ENCODE data around the gene AMFR.
"Not testable (repeated sequence)": the region's sequence is repeated elsewhere in the genome, so short reads cannot be mapped to it uniquely, and the experiment has no call there.

Gene AMFR

GRCh38 chr16:56423584-56424403 is 1.6 kb downstream of the AMFR start:
- DNase-seq: no peak

DNA sequence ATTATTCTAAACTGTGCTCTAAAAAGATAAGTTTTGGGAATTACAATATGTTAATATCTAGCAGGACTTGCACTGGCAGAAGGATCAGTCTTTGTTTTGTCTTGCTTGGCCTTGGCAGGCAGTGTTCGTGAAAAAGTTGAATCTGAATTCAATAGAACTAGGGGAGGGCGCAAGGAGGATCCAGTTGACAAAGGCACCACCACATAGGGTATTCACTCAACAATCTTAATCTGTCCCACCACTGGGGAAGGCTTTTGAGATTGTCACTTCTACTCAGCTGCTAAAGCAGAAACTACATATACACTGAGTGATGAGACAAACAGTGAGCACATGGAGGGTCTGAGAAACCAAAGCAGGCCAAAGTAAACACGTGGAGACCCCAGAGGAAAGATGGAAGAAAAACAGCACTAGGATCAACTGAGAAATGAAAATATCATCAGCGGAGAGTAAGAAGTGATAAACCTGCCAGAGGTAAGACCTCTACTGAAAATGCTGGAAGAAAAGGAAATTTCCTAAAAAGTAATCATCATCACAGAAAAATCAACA is 2.4 kb downstream of the AMFR start:
- DNase-seq: no peak

GRCh38 chr16:56421976-56422669 is 3.2 kb downstream of the AMFR start:
- DNase-seq: no peak

DNA sequence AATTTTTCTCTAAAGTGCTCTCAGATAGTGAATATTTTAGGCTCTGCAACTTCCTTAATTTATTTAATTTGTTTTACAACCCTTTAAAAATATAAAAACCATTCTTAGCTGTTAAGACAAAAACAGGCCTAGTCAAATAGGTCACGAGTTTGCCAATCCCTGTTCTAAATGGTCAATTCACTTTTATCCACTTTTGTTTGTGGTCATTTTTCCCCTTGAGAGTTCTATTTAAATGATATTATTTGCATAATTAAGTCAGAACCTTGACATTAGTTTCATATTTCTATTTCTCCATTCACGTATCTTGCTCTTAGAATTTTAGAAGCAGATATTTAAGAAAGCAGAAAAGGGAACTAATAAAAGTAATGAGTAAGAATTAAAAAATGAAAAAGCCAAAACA is 4.0 kb downstream of the AMFR start:
- DNase-seq: no peak

GRCh38 chr16:56420613-56421012 is 4.7 kb downstream of the AMFR start:
- DNase-seq: no peak

- no peak for DNase-seq
These were observed 5.4 kb downstream of the AMFR start for GRCh38 chr16:56419740-56420548.

GRCh38 chr16:56417138-56417537 is 8.2 kb downstream of the AMFR start:
- DNase-seq: no peak

DNA sequence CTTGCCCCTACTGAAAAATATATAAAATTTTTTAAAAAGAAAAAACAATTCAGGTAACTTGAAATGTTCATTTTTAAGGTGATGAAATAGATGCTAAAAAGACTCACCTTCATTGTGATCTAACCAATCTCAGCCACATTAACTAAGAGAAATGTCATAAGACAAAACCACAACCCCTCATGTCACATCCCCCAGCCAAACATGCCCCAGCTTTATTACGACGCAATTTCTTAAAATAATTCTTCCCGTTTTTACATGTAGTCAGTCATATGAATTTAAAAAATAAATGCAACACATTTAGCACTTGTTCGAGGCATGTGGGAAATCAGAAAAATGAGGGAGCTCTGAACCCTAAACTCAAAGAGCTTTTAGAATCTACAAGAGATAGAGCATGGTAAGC is 9.5 kb downstream of the AMFR start:
- no peak for DNase-seq

- no peak for DNase-seq
These were observed 11.0 kb downstream of the AMFR start for GRCh38 chr16:56414366-56414765.

- DNase-seq: no peak
These were observed 12.0 kb downstream of the AMFR start for GRCh38 chr16:56413381-56413780.

DNA sequence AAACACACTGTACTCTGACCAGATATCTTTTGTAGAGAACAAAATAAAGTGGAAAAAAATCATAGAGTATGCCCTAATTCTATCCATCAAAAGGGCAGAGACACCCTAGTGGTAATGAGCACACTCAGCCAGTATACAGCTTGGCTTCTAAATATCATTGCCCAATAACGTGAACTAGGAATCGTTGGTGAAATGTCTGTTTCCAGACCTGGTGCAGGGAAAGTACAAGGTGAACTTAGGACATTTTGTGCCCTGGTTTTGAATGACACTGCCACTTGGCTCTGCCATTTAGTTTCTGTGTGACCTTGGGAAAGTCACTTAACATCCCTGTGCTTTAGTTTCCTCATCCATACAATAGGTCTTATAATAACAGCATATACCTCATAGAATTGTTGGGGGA is 13.7 kb downstream of the AMFR start:
- DNase-seq: no peak

- no peak for DNase-seq
These were observed 14.2 kb downstream of the AMFR start for GRCh38 chr16:56411123-56411522.

- no peak for DNase-seq
These were observed 16.1 kb downstream of the AMFR start for GRCh38 chr16:56409195-56409594.

GRCh38 chr16:56408379-56409098 is 16.8 kb downstream of the AMFR start:
- DNase-seq: no peak

DNA sequence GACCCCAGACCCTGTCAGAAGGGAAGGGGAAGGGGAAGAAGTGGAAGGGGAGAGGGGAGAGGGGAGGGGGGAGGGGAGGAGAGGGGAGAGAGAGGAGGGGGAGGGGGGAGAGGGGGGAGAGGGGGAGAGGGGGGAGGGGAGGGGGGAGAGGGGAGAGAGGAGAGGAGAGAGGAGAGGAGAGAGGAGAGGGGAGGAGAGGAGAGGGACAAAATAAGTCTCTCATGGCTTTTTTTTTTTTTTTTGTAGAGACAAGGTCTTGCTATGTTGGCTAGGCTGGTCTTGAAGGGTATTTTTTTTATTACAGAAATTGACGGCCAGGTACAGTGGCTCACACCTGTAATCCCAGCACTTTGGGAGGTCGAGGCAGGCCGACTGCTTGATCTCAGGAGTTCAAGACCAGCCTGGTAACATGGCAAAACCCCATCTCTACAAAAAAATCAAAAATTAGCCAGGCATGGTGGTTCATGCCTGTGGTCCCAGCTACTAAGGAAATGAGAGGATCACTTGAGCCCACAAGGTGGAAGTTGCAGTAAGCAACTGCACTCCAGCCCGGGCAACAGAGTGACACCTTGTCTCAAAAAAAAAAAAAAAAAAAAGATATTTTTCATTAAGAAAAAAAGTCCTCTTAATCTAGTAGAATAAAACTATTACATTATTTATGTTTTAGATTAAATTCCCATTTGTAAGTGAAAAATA is 19.2 kb downstream of the AMFR start:
- DNase-seq: no peak

- DNase-seq: no peak
These were observed 23.9 kb downstream of the AMFR start for GRCh38 chr16:56401482-56401881.

GRCh38 chr16:56400458-56400857 is 24.9 kb downstream of the AMFR start:
- DNase-seq: no peak

DNA sequence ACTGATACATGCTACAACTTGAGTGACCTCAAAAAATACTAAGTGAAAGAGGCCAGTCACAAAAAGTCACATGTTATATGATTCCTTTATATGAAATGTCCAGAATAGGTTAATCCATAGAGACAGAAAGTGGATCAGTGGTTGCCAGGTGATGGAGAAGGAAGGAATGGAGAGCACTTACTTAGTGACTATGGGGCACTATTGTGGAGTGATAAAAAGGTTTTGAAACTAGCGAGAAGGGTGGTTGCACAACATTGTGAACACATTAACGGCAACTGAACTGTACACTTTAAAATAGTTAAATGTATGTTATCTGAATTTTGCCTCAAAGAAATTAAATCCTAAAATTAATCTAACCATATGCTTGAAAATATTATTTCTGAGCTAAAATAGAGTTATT is 25.9 kb downstream of the AMFR start:
- no peak for DNase-seq

- DNase-seq: no peak
These were observed 26.3 kb downstream of the AMFR start for GRCh38 chr16:56399047-56399446.

- DNase-seq: not testable (repeated sequence)
These were observed 28.6 kb downstream of the AMFR start for GRCh38 chr16:56396724-56397123.

DNA sequence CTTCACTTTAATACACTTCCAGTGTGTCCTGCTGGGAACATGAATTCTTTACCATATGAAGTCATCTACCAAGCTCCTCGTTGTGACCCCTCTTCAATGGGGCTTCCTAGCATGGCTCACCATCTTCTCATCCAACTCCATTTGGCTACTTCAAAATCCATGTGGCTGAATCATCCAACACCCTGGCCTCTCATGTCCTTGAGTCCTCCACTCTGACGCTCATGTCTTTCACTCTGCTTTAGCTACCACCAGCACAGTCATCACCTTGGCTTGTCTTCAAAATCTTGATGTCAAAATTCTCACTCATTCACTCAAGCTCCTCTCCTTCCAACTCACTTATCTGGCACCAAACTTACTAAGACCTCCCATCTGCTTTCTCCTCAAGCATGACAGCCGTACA is 35.8 kb downstream of the AMFR start:
- DNase-seq: no peak

DNA sequence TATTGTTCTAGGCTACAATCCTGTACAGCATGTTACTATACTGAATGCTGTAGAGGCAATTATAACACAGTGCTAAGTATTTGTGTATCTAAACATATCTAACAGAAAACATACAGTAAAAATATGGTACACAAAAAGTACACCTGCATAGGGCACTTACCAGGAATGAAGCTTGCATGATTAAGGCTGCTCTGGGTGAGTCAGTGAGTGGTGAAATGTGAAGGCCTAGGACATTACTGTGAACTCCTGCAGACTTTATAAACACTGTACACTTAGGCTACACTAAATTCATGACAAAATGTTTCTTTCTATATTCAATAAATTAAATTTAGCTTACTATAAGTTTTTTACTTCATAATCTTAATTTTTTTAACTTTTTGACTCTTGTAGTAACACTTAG is 37.1 kb downstream of the AMFR start:
- no peak for DNase-seq

Measured in activated CD4-positive, alpha-beta T cell treated with anti-CD3 and anti-CD28 coated beads, Interleukin-2, Interleukin-6, amounts not matched to agents 100 ng/mL and 50 ng/mL, durations not matched to agents 16 hours and 8 hours (primary cell).